ENCODE measurements around the gene MOK. TPM values are rescaled to one million over a fixed set of nuclear protein-coding genes. Genes with fewer than 3 reads are reported as not detected.
"Not testable (repeated sequence)": the region's sequence is repeated elsewhere in the genome, so short reads cannot be mapped to it uniquely, and the experiment has no call there.

The MOK gene
- total RNA-seq, 3 donors from 2014 or later = 6.2 to 11.2 (median 7.4) TPM

GRCh38 chr14:102248121-102248520, 56.8 kb downstream of the MOK start:
- H3K4me1 ChIP-seq (ENCODE audit: low read depth) = no peaks in the 10 kb centered on the region
- no peaks in the 10 kb centered on the region for H3K36me3 ChIP-seq (ENCODE audit: low read depth)
- H3K9me3 ChIP-seq = no peaks in the 10 kb centered on the region
- no peak for TF ChIP-seq CTCF (IDR thresholded peaks at IDR 0.05)
- intact Hi-C loops (cut with DNase I, micrococcal nuclease) = no loop called here
- no peak for DNase-seq
- no peak overlapping the region for H3K4me3 ChIP-seq
- no peak for ATAC-seq

- TF ChIP-seq CTCF (IDR thresholded peaks at IDR 0.05) = no peak
- intact Hi-C loops (cut with DNase I, micrococcal nuclease) = no loop called here
- Histone ChIP-seq H3K4me3 (no peak overlapping the region), H3K4me1 (ENCODE audit: low read depth) (no peaks in the 10 kb centered on the region), H3K36me3 (ENCODE audit: low read depth) (no peaks in the 10 kb centered on the region), H3K9me3 (no peaks in the 10 kb centered on the region)
- no peak for DNase-seq
- ATAC-seq = no peak
Observed at GRCh38 chr14:102246071-102246470, 58.9 kb downstream of the MOK start.

- intact Hi-C loops (cut with DNase I, micrococcal nuclease); ATAC-seq; H3K4me1 ChIP-seq (ENCODE audit: low read depth); H3K4me3 ChIP-seq; H3K36me3 ChIP-seq (ENCODE audit: low read depth); H3K9me3 ChIP-seq; DNase-seq: not testable (repeated sequence)
Observed at GRCh38 chr14:102243795-102244194, 61.2 kb downstream of the MOK start.

- intact Hi-C loops (cut with DNase I, micrococcal nuclease) = no loop called here
- no peak for ATAC-seq
- Histone ChIP-seq H3K4me3 (no peak overlapping the region), H3K9me3 (no peaks in the 10 kb centered on the region), H3K4me1 (ENCODE audit: low read depth) (no peaks in the 10 kb centered on the region), H3K36me3 (ENCODE audit: low read depth) (no peaks in the 10 kb centered on the region)
- TF ChIP-seq CTCF (IDR thresholded peaks at IDR 0.05) = no peak
- DNase-seq = no peak
Observed at GRCh38 chr14:102241147-102241546, 63.8 kb downstream of the MOK start.

GRCh38 chr14:102240481-102240880, 64.5 kb downstream of the MOK start:
- H3K36me3 ChIP-seq (ENCODE audit: low read depth); H3K4me1 ChIP-seq (ENCODE audit: low read depth); DNase-seq; H3K9me3 ChIP-seq; intact Hi-C loops (cut with DNase I, micrococcal nuclease); ATAC-seq; H3K4me3 ChIP-seq: not testable (repeated sequence)

GRCh38 chr14:102239231-102239630, 65.7 kb downstream of the MOK start:
- no peak for ATAC-seq
- Histone ChIP-seq H3K36me3 (ENCODE audit: low read depth) (no peaks in the 10 kb centered on the region), H3K4me3 (no peak overlapping the region), H3K4me1 (ENCODE audit: low read depth) (no peaks in the 10 kb centered on the region), H3K9me3 (no peaks in the 10 kb centered on the region)
- DNase-seq = no peak
- intact Hi-C loops (cut with DNase I, micrococcal nuclease) = loop anchor here (5.0 to 10.0 kb wide), 2 partner anchors 76 to 78 kb away; partner anchors contain the start of gene ZNF839 (in 2 of the 2)
- no peak for TF ChIP-seq CTCF (IDR thresholded peaks at IDR 0.05)

- no peak for TF ChIP-seq CTCF (IDR thresholded peaks at IDR 0.05)
- Histone ChIP-seq H3K4me1 (ENCODE audit: low read depth) (no peaks in the 10 kb centered on the region), H3K36me3 (ENCODE audit: low read depth) (no peaks in the 10 kb centered on the region), H3K9me3 (no peaks in the 10 kb centered on the region), H3K4me3 (no peak overlapping the region)
- DNase-seq = no peak
- intact Hi-C loops (cut with DNase I, micrococcal nuclease) = loop anchor here (5.0 to 10.0 kb wide), 2 partner anchors 76 to 79 kb away; partner anchors contain the start of gene ZNF839 (in 2 of the 2)
- no peak for ATAC-seq
Observed at GRCh38 chr14:102238766-102239165, 66.2 kb downstream of the MOK start.
